B cell (primary cell): ENCODE measurements around the gene BBOX1. TPM values are rescaled to one million over a fixed set of nuclear protein-coding genes. Genes with fewer than 3 reads are reported as not detected.

Experiments
- ATAC-seq: fragments of 200-7000 bp; cut with Tn5 transposase; one replicate; pipeline ENCODE4 v1.10.0; 2021; ENCODE audit warnings: low read depth, mild to moderate bottlenecking, moderate number of reproducible peaks, moderate library complexity
- CTCF ChIA-PET: fragments of 350-600 bp; sonication (Branson Sonifier 250); formaldehyde crosslinking; loops from one replicate; lab custom pipeline; 2021; ENCODE audit warnings: antibody characterized with exemption, inconsistent platforms; lab: Charles Lee
- POLR2A ChIA-PET: fragments of 350-600 bp; sonication (Branson Sonifier 250); formaldehyde crosslinking; loops from one replicate; lab custom pipeline; 2021; ENCODE audit warnings: antibody characterized with exemption; lab: Charles Lee
- DNase-seq: peaks from one replicate; pipeline ENCODE4 v3.0.0; 2013
- H2AFZ ChIP-seq: 2 replicates; pipeline ENCODE4 v1.6.1; 2012; ENCODE audit warnings: mild to moderate bottlenecking, low read depth, low read length; ENCODE audit not compliant: insufficient read depth, poor library complexity, severe bottlenecking
- H3K27ac ChIP-seq, 2 donors: 1 replicate in 1 of 2; 2 replicates in 1 of 2; pipeline ENCODE4 v1.5.1; 2012 to 2013; ENCODE audit warnings: low read length in 2 of 2, mild to moderate bottlenecking in 2 of 2, moderate library complexity in 1 of 2
- H3K27me3 ChIP-seq, 4 experiments: fragments of 200-600 bp in 1 of 4; sonication (generic) in 1 of 4; replicated peaks in 1 of 4; 1 replicate in 2 of 4; 2 replicates in 2 of 4; pipeline versions ENCODE4 v1.6.1 to v1.7.0; 2013 to 2016; ENCODE audit warnings: low read length in 3 of 4, mild to moderate bottlenecking in 2 of 4, mixed read lengths in 1 of 4, moderate library complexity in 1 of 4; ENCODE audit not compliant: insufficient read depth in 4 of 4, control insufficient read depth in 3 of 4; ENCODE audit errors: control extremely low read depth in 1 of 4
- H3K36me3 ChIP-seq, 2 experiments: replicated peaks in 1 of 2; 1 replicate in 1 of 2; 2 replicates in 1 of 2; pipeline versions ENCODE4 v1.6.1 to v1.7.1; 2013; ENCODE audit warnings: low read length in 1 of 2; ENCODE audit not compliant: insufficient read depth in 2 of 2, control insufficient read depth in 1 of 2; ENCODE audit errors: control extremely low read depth in 1 of 2, extremely low read depth in 1 of 2
- H3K4me1 ChIP-seq, 2 donors: fragments of 200-600 bp in 1 of 2; sonication (generic) in 1 of 2; 1 replicate in 1 of 2; 2 replicates in 1 of 2; pipeline versions ENCODE4 v1.5.1 to v1.6.1; 2013 to 2017; ENCODE audit warnings: low read length in 2 of 2; ENCODE audit not compliant: control insufficient read depth in 2 of 2, insufficient read depth in 2 of 2
- H3K4me2 ChIP-seq: replicated peaks from 2 replicates; pipeline ENCODE3; 2012; ENCODE audit warnings: mild to moderate bottlenecking, low read depth, low read length; ENCODE audit not compliant: poor library complexity, severe bottlenecking
- H3K4me3 ChIP-seq, 5 experiments: fragments of 200-600 bp in 1 of 5; sonication (generic) in 1 of 5; 1 replicate in 3 of 5; 2 replicates in 2 of 5; pipeline versions ENCODE4 v1.5.1 to v1.7.0; 2011 to 2016; ENCODE audit warnings: low read length in 4 of 5, mild to moderate bottlenecking in 4 of 5, low read depth in 2 of 5, control low read depth in 1 of 5, moderate library complexity in 1 of 5; ENCODE audit not compliant: insufficient read depth in 1 of 5; ENCODE audit errors: control extremely low read depth in 1 of 5, extremely low read depth in 1 of 5
- H3K79me2 ChIP-seq: fragments of 200-600 bp; sonication (generic); one replicate; pipeline ENCODE4 v1.6.0; 2016; ENCODE audit warnings: low read length; ENCODE audit not compliant: control insufficient read depth, insufficient read depth
- H3K9ac ChIP-seq: fragments of 200-600 bp; sonication (generic); 2 replicates; pipeline ENCODE4 v1.6.1; 2017; ENCODE audit warnings: mild to moderate bottlenecking, low read length, moderate library complexity
- H3K9me3 ChIP-seq, 3 donors: one replicate each; pipeline versions ENCODE4 v1.6.1 to v1.7.1; 2013; ENCODE audit warnings: low read length in 2 of 3; ENCODE audit not compliant: control insufficient read depth in 2 of 3, insufficient read depth in 1 of 3; ENCODE audit errors: control extremely low read depth in 1 of 3
- H4K20me1 ChIP-seq: 2 replicates; pipeline ENCODE4 v1.6.0; 2012; ENCODE audit warnings: mild to moderate bottlenecking, low read length; ENCODE audit not compliant: insufficient read depth, control insufficient read depth, poor library complexity, severe bottlenecking
- H3K27ac Mint-ChIP-seq: one replicate; pipeline ENCODE4 v1.8.0; 2021; ENCODE audit warnings: mixed read lengths
- H3K27me3 Mint-ChIP-seq: one replicate; pipeline ENCODE4 v1.8.0; 2021; ENCODE audit warnings: mixed read lengths
- H3K4me1 Mint-ChIP-seq: one replicate; pipeline ENCODE4 v1.8.0; 2021; ENCODE audit warnings: mixed read lengths
- H3K4me3 Mint-ChIP-seq: one replicate; pipeline ENCODE4 v1.8.0; 2021; ENCODE audit warnings: mixed read lengths
- H3K9me3 Mint-ChIP-seq: one replicate; pipeline ENCODE4 v1.8.0; 2022; ENCODE audit warnings: mixed read lengths; ENCODE audit not compliant: insufficient read depth
- EZH2 ChIP-seq: IDR thresholded peaks from 2 replicates; pipeline ENCODE4 v1.6.1; 2012; ENCODE audit warnings: borderline replicate concordance, low read depth, mild to moderate bottlenecking, moderate library complexity, low read length; ENCODE audit not compliant: insufficient read depth, poor library complexity, severe bottlenecking
- WGBS: methylation state at CpG from one replicate; pipeline ENCODE4 v1.1.5; 2013; ENCODE audit warnings: missing lambda C conversion rate; ENCODE audit not compliant: insufficient coverage; 5-methylcytosine and 5-hydroxymethylcytosine counted together
- intact Hi-C: fragments of 100-400 bp; cut with micrococcal nuclease; formaldehyde crosslinking; loops from one replicate; pipeline ENCODE4 v1.10.0; 2022
- polyA plus RNA-seq: library from polyadenylated mRNA; depleted of rRNA; stranded (reverse); fragments of >200 nt; gene quantifications from 2 replicates; pipeline ENCODE4 v1.2.3, GENCODE V29; 2012
- total RNA-seq, 2 donors: library from RNA; stranded (reverse); fragments of 120-200 nt in 1 of 2; gene quantifications; 1 replicate in 1 of 2; 2 replicates in 1 of 2; pipeline versions ENCODE4 v1.2.3 to v1.2.4, GENCODE V29; 2013 to 2022
- TF ChIP-seq, protein P1 (sequence below): fragments of 200-600 bp; IDR thresholded peaks from one replicate; pipeline ENCODE4 v1.8.0; 2022; ENCODE audit warnings: antibody characterized with exemption, mild to moderate bottlenecking

BBOX1 gene
- total and polyA plus RNA-seq, 2 donors (not counting 1 experiment from before 2014, with no cell fraction given) = not detected

DNA sequence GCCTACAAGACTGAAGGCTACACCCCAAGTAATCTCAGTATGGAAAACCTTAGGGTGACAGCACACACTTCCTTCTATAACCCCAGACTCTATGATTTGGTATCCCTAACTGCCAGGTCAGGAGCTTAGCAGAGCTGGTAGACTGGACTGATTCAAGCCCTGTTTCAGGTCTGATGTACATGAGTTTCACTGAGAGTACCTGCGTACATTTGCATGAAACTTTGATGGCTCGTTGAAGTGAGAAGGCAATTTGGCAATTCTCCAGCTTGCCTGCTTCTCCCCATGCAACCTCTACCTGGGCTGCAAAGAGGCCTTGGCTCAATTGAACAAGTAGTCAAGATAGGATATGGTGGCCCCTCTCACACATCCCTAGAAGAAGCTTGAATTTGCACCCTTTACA is 36.5 kb upstream of the BBOX1 start:
- Histone ChIP-seq H3K4me2 (no peak overlapping the region), H3K9ac (no peak overlapping the region), H3K4me1 (no peaks in the 10 kb centered on the region), H3K9me3 (no peaks in the 10 kb centered on the region), H3K79me2 (no peaks in the 10 kb centered on the region), H4K20me1 (no peaks in the 10 kb centered on the region), H3K4me3 (no peak overlapping the region), H3K27me3 (no peaks in the 10 kb centered on the region), H2AFZ (no peak overlapping the region), H3K27ac (no peak overlapping the region), H3K36me3 (no peaks in the 10 kb centered on the region)
- CTCF ChIA-PET = no interaction called here
- TF ChIP-seq EZH2 = no peak
- TF ChIP-seq, protein P1, sequence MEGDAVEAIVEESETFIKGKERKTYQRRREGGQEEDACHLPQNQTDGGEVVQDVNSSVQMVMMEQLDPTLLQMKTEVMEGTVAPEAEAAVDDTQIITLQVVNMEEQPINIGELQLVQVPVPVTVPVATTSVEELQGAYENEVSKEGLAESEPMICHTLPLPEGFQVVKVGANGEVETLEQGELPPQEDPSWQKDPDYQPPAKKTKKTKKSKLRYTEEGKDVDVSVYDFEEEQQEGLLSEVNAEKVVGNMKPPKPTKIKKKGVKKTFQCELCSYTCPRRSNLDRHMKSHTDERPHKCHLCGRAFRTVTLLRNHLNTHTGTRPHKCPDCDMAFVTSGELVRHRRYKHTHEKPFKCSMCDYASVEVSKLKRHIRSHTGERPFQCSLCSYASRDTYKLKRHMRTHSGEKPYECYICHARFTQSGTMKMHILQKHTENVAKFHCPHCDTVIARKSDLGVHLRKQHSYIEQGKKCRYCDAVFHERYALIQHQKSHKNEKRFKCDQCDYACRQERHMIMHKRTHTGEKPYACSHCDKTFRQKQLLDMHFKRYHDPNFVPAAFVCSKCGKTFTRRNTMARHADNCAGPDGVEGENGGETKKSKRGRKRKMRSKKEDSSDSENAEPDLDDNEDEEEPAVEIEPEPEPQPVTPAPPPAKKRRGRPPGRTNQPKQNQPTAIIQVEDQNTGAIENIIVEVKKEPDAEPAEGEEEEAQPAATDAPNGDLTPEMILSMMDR = no peak
- WGBS = 100% methylated on average over 1 of the region's 2 CpGs
- no peaks in the 10 kb centered on the region for H3K4me1 Mint-ChIP-seq
- POLR2A ChIA-PET = no interaction called here
- no peak overlapping the region for H3K4me3 Mint-ChIP-seq
- peaks cover 3% of the 10 kb centered on the region for H3K9me3 Mint-ChIP-seq
- ATAC-seq (no peak), DNase-seq (no peak)
- no peaks in the 10 kb centered on the region for H3K27me3 Mint-ChIP-seq
- H3K27ac Mint-ChIP-seq = no peak overlapping the region
- intact Hi-C loops = no loop called here

DNA sequence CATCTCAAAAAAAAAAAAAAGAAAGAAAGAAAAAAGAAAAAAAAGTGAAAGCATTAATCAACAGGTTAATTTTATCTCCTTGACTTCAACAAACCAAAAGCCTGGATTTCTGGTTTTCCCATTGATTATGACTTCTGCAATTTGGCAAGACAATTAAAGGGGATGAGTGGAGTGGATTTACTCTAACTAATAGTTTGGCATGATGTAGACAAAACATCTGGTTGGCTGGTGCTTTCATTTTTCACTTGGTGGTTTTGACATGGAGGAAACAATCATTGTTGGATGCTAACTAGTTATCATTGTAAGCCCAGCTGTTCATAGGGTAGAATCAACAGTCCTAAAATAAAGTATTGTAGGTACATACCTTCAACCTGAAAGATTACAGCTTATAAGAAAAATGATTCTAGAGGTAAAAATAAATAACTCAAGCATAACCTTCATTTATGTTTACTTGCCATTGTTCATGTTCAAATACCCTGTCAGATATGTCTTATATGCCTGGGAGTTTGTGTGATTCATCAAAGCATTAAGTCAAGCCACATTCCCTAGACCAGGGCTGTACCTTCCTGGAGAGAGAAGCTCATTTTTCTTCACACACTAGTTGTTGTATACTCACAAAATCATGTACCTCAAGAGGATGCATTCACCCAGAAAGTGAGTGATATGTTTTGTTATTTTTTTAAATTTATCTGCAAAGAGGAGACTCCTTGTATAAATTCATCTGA is 31.6 kb upstream of the BBOX1 start:
- Histone ChIP-seq H3K27ac (no peak overlapping the region), H3K79me2 (no peaks in the 10 kb centered on the region), H3K4me2 (no peak overlapping the region), H2AFZ (no peak overlapping the region), H3K9ac (no peak overlapping the region), H3K4me1 (no peaks in the 10 kb centered on the region), H3K9me3 (no peaks in the 10 kb centered on the region), H3K27me3 (no peaks in the 10 kb centered on the region), H3K36me3 (no peaks in the 10 kb centered on the region), H3K4me3 (no peak overlapping the region), H4K20me1 (no peaks in the 10 kb centered on the region)
- DNase-seq = no peak
- ChIA-PET POLR2A (no interaction called here), CTCF (no interaction called here)
- ATAC-seq = no peak
- TF ChIP-seq, protein P1 = no peak
- TF ChIP-seq EZH2 = no peak
- intact Hi-C loops = no loop called here
- H3K4me1 Mint-ChIP-seq = no peaks in the 10 kb centered on the region
- no peak overlapping the region for H3K27ac Mint-ChIP-seq
- no peaks in the 10 kb centered on the region for H3K27me3 Mint-ChIP-seq
- peaks cover 3% of the 10 kb centered on the region for H3K9me3 Mint-ChIP-seq
- H3K4me3 Mint-ChIP-seq = no peak overlapping the region
